ENCODE measurements around the gene VSX2. TPM values are rescaled to one million over a fixed set of nuclear protein-coding genes. Genes with fewer than 3 reads are reported as not detected.

Gene VSX2
- total RNA-seq, 1 donor from 2014 or later: not detected

GRCh38 chr14:74240794-74241651 is 1.8 kb downstream of the VSX2 start:
- Mint-ChIP-seq H3K4me3 (peak overlapping the region; percentile 56), H3K36me3 (ENCODE audit: low read depth) (peaks cover 3% of the 10 kb centered on the region), H3K4me1 (peaks cover 7% of the 10 kb centered on the region), H3K27ac (no peak overlapping the region), H3K9me3 (no peaks in the 10 kb centered on the region), H3K27me3 (peaks cover 81% of the 10 kb centered on the region)
- peak; percentile 67 for DNase-seq
- intact Hi-C loops (cut with micrococcal nuclease): no loop called here

GRCh38 chr14:74241652-74242017 is 2.4 kb downstream of the VSX2 start:
- H3K9me3 Mint-ChIP-seq: no peaks in the 10 kb centered on the region
- no peak for DNase-seq
- peaks cover 3% of the 10 kb centered on the region for H3K36me3 Mint-ChIP-seq (ENCODE audit: low read depth)
- peak overlapping the region; percentile 50 for H3K4me3 Mint-ChIP-seq
- H3K4me1 Mint-ChIP-seq: peaks cover 7% of the 10 kb centered on the region
- peaks cover 83% of the 10 kb centered on the region for H3K27me3 Mint-ChIP-seq
- intact Hi-C loops (cut with micrococcal nuclease): no loop called here
- H3K27ac Mint-ChIP-seq: no peak overlapping the region

GRCh38 chr14:74242021-74242779 is 3.0 kb downstream of the VSX2 start:
- Mint-ChIP-seq H3K36me3 (ENCODE audit: low read depth) (peaks cover 3% of the 10 kb centered on the region), H3K4me3 (peak overlapping the region; percentile 43), H3K9me3 (no peaks in the 10 kb centered on the region), H3K27ac (no peak overlapping the region), H3K4me1 (peaks cover 7% of the 10 kb centered on the region), H3K27me3 (peaks cover 86% of the 10 kb centered on the region)
- no peak for DNase-seq
- intact Hi-C loops (cut with micrococcal nuclease): no loop called here

GRCh38 chr14:74242780-74243042 is 3.5 kb downstream of the VSX2 start:
- peaks cover 82% of the 10 kb centered on the region for H3K27me3 Mint-ChIP-seq
- H3K4me1 Mint-ChIP-seq: peaks cover 7% of the 10 kb centered on the region
- H3K4me3 Mint-ChIP-seq: no peak overlapping the region
- intact Hi-C loops (cut with micrococcal nuclease): no loop called here
- no peak overlapping the region for H3K27ac Mint-ChIP-seq
- no peaks in the 10 kb centered on the region for H3K9me3 Mint-ChIP-seq
- peaks cover 3% of the 10 kb centered on the region for H3K36me3 Mint-ChIP-seq (ENCODE audit: low read depth)
- DNase-seq: no peak

GRCh38 chr14:74243051-74243450 is 3.8 kb downstream of the VSX2 start:
- Mint-ChIP-seq H3K36me3 (ENCODE audit: low read depth) (peaks cover 3% of the 10 kb centered on the region), H3K27ac (no peak overlapping the region), H3K9me3 (no peaks in the 10 kb centered on the region), H3K4me3 (no peak overlapping the region), H3K27me3 (peaks cover 80% of the 10 kb centered on the region), H3K4me1 (peaks cover 7% of the 10 kb centered on the region)
- intact Hi-C loops (cut with micrococcal nuclease): no loop called here
- DNase-seq: no peak

- Mint-ChIP-seq H3K4me3 (no peak overlapping the region), H3K4me1 (peaks cover 7% of the 10 kb centered on the region), H3K36me3 (ENCODE audit: low read depth) (peaks cover 3% of the 10 kb centered on the region), H3K27ac (no peak overlapping the region), H3K9me3 (no peaks in the 10 kb centered on the region), H3K27me3 (peaks cover 72% of the 10 kb centered on the region)
- intact Hi-C loops (cut with micrococcal nuclease): no loop called here
- DNase-seq: no peak
Measured at GRCh38 chr14:74244115-74244514, 4.9 kb downstream of the VSX2 start.

GRCh38 chr14:74245292-74245691 is 6.0 kb downstream of the VSX2 start:
- no peak overlapping the region for H3K4me3 Mint-ChIP-seq
- peaks cover 3% of the 10 kb centered on the region for H3K36me3 Mint-ChIP-seq (ENCODE audit: low read depth)
- DNase-seq: no peak
- no peaks in the 10 kb centered on the region for H3K9me3 Mint-ChIP-seq
- intact Hi-C loops (cut with micrococcal nuclease): no loop called here
- peaks cover 76% of the 10 kb centered on the region for H3K27me3 Mint-ChIP-seq
- H3K4me1 Mint-ChIP-seq: peaks cover 7% of the 10 kb centered on the region
- H3K27ac Mint-ChIP-seq: no peak overlapping the region

- Mint-ChIP-seq H3K4me1 (peaks cover 9% of the 10 kb centered on the region), H3K27me3 (peaks cover 69% of the 10 kb centered on the region), H3K36me3 (ENCODE audit: low read depth) (peaks cover 3% of the 10 kb centered on the region), H3K9me3 (no peaks in the 10 kb centered on the region), H3K27ac (no peak overlapping the region), H3K4me3 (no peak overlapping the region)
- no peak for DNase-seq
- intact Hi-C loops (cut with micrococcal nuclease): no loop called here
Measured at GRCh38 chr14:74246542-74246941, 7.3 kb downstream of the VSX2 start.

- H3K9me3 Mint-ChIP-seq: no peaks in the 10 kb centered on the region
- DNase-seq: no peak
- H3K36me3 Mint-ChIP-seq (ENCODE audit: low read depth): no peaks in the 10 kb centered on the region
- peaks cover 60% of the 10 kb centered on the region for H3K27me3 Mint-ChIP-seq
- H3K4me1 Mint-ChIP-seq: peaks cover 6% of the 10 kb centered on the region
- no peak overlapping the region for H3K27ac Mint-ChIP-seq
- intact Hi-C loops (cut with micrococcal nuclease): no loop called here
- H3K4me3 Mint-ChIP-seq: no peak overlapping the region
Measured at GRCh38 chr14:74248017-74248416, 8.8 kb downstream of the VSX2 start.

GRCh38 chr14:74249433-74250375 is 10.5 kb downstream of the VSX2 start:
- Mint-ChIP-seq H3K9me3 (no peaks in the 10 kb centered on the region), H3K27me3 (peaks cover 45% of the 10 kb centered on the region), H3K4me1 (peaks cover 6% of the 10 kb centered on the region), H3K27ac (no peak overlapping the region), H3K4me3 (no peak overlapping the region), H3K36me3 (ENCODE audit: low read depth) (no peaks in the 10 kb centered on the region)
- intact Hi-C loops (cut with micrococcal nuclease): no loop called here
- no peak for DNase-seq

GRCh38 chr14:74255281-74255680 is 16.0 kb downstream of the VSX2 start:
- H3K27me3 Mint-ChIP-seq: peaks cover 37% of the 10 kb centered on the region
- no peak for DNase-seq
- H3K36me3 Mint-ChIP-seq (ENCODE audit: low read depth): no peaks in the 10 kb centered on the region
- intact Hi-C loops (cut with micrococcal nuclease): no loop called here
- H3K4me3 Mint-ChIP-seq: no peak overlapping the region
- no peaks in the 10 kb centered on the region for H3K9me3 Mint-ChIP-seq
- no peak overlapping the region for H3K27ac Mint-ChIP-seq
- H3K4me1 Mint-ChIP-seq: peaks cover 9% of the 10 kb centered on the region

GRCh38 chr14:74257078-74257940 is 18.1 kb downstream of the VSX2 start:
- intact Hi-C loops (cut with micrococcal nuclease): no loop called here
- H3K4me1 Mint-ChIP-seq: peaks cover 4% of the 10 kb centered on the region
- peak; percentile 88 for DNase-seq
- peak overlapping the region; percentile 84 for H3K4me3 Mint-ChIP-seq
- H3K36me3 Mint-ChIP-seq (ENCODE audit: low read depth): no peaks in the 10 kb centered on the region
- H3K27ac Mint-ChIP-seq: peak overlapping the region; percentile 45
- H3K27me3 Mint-ChIP-seq: peaks cover 28% of the 10 kb centered on the region
- H3K9me3 Mint-ChIP-seq: no peaks in the 10 kb centered on the region
